ENCODE measurements around the gene PRKN. TPM values are rescaled to one million over a fixed set of nuclear protein-coding genes. Genes with fewer than 3 reads are reported as not detected.
A peak's percentile ranks its signal among the peaks of the same experiment; 100 is the strongest.
"Not testable (repeated sequence)": the region's sequence is repeated elsewhere in the genome, so short reads cannot be mapped to it uniquely, and the experiment has no call there.

PRKN gene
- total RNA-seq, 1 donor from 2014 or later, result 25.5 TPM

DNA sequence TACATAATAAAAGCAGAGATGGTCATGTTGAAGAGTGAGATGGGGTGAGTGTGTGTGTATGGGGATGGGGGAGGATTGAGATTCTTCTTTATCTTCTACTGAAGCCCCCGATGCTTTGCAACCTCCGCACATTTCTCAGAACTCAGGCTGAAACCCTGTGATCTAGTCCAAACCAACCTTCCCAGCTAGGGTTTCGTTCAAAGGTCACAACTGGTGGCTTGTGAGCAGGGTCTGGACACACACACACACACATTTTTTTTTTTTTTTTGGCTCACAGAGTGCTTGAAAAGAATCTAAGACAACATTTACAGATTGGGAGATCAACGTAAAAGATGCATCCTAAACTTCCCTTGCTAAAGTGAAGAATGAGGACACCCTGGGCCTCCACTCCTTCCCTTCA, 1228.7 kb downstream of the PRKN start:
- Histone ChIP-seq H3K4me3 (no peak overlapping the region), H3K36me3 (no peaks in the 10 kb centered on the region), H3K4me1 (no peaks in the 10 kb centered on the region), H3K9me3 (replicated peaks) (no peaks in the 10 kb centered on the region), H3K27ac (replicated peaks) (no peak overlapping the region), H3K27me3 (ENCODE audit: low read depth) (no peaks in the 10 kb centered on the region)
- intact Hi-C loops (cut with micrococcal nuclease), result no loop called here
- TF ChIP-seq, protein P1, sequence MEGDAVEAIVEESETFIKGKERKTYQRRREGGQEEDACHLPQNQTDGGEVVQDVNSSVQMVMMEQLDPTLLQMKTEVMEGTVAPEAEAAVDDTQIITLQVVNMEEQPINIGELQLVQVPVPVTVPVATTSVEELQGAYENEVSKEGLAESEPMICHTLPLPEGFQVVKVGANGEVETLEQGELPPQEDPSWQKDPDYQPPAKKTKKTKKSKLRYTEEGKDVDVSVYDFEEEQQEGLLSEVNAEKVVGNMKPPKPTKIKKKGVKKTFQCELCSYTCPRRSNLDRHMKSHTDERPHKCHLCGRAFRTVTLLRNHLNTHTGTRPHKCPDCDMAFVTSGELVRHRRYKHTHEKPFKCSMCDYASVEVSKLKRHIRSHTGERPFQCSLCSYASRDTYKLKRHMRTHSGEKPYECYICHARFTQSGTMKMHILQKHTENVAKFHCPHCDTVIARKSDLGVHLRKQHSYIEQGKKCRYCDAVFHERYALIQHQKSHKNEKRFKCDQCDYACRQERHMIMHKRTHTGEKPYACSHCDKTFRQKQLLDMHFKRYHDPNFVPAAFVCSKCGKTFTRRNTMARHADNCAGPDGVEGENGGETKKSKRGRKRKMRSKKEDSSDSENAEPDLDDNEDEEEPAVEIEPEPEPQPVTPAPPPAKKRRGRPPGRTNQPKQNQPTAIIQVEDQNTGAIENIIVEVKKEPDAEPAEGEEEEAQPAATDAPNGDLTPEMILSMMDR (IDR thresholded peaks at IDR 0.05; ENCODE audit: borderline replicate concordance), result no peak
- no peak for DNase-seq

DNA sequence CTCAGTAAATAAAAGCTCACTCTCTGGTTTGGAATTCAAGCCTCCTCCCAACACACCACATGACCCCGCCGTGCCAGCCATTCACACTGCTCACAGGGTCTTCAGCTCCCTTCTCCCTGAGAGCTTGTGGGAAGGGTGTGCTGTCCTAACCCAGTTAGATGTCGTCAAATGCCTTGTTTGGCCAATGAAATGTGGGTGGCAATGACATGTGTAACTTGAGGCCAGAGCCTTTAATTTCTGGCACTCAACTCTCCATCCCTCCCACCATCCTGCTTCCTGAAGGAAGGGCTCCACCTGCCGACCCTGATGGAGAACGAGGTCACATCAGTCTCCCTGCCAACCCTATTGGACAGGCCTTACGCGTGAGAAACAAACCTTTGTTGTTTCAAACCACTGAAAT, 1229.2 kb downstream of the PRKN start:
- TF ChIP-seq, protein P1 (IDR thresholded peaks at IDR 0.05; ENCODE audit: borderline replicate concordance), result peak; percentile 56
- Histone ChIP-seq H3K27ac (replicated peaks) (no peak overlapping the region), H3K9me3 (replicated peaks) (no peaks in the 10 kb centered on the region), H3K36me3 (no peaks in the 10 kb centered on the region), H3K4me3 (no peak overlapping the region), H3K4me1 (no peaks in the 10 kb centered on the region), H3K27me3 (ENCODE audit: low read depth) (no peaks in the 10 kb centered on the region)
- DNase-seq, result no peak
- intact Hi-C loops (cut with micrococcal nuclease), result no loop called here

DNA sequence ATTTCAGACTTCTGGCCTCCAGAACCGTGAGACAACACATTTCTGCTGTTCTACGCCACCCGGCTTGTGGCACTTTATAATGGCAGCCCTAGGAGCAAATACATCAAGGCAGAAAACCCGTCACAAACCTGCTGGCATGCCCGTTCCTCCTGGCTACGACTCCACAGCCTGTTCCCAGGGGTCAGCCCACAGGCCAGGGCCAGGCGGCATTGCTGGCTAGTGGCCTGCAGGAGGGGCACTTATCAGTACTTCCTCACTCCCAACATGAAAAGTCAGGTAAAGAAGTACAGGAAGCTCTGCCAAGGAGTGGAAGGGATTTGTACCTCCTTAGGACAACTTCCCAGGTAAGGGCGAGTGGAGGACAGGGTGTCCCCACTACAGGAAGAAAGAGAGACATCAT, 1230.6 kb downstream of the PRKN start:
- no peaks in the 10 kb centered on the region for H3K9me3 ChIP-seq (replicated peaks)
- H3K4me3 ChIP-seq, result no peak overlapping the region
- TF ChIP-seq, protein P1 (IDR thresholded peaks at IDR 0.05; ENCODE audit: borderline replicate concordance), result no peak
- H3K36me3 ChIP-seq, result no peaks in the 10 kb centered on the region
- H3K27ac ChIP-seq (replicated peaks), result no peak overlapping the region
- no peak for DNase-seq
- intact Hi-C loops (cut with micrococcal nuclease), result no loop called here
- H3K4me1 ChIP-seq, result no peaks in the 10 kb centered on the region
- no peaks in the 10 kb centered on the region for H3K27me3 ChIP-seq (ENCODE audit: low read depth)

DNA sequence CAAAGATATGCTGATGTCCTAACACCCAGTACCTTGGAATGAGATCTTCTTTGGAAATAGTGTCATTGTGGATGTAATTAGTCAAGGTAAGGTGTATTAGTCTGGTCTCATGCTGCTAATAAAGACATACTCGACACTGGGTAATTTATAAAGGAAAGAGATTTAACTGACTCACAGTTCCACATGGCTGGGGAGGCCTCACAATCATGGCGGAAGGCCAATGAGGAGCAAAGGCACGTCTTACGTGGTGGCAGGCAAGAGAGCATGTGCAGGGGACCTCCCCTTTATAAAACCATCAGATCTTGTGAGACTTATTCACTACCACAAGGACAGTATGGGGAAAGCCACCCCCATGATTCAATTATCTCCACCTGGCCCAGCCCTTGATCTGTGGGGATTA, 1231.3 kb downstream of the PRKN start:
- H3K9me3 ChIP-seq (replicated peaks); intact Hi-C loops (cut with micrococcal nuclease): not testable (repeated sequence)

DNA sequence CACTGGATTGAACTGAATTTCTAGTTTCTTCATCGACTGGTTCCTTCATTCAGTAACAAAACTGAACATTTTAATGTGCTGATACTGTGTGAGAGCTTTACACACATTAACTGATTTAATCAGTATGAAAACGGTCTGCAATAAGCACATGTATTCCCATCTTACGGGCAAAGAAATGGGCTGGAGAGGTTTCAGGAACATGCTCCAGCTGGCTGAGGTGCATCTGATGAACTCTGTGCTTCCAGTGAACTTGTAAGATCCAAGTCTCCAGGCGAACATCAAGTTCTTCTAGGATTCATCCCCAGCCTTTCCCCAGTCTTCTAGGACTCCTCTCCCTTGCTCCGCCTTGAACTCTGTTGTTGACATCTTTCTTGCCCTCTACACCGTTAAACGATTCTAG, 1233.0 kb downstream of the PRKN start:
- no peak for DNase-seq
- H3K4me1 ChIP-seq, result no peaks in the 10 kb centered on the region
- H3K36me3 ChIP-seq, result no peaks in the 10 kb centered on the region
- TF ChIP-seq, protein P1 (IDR thresholded peaks at IDR 0.05; ENCODE audit: borderline replicate concordance), result no peak
- intact Hi-C loops (cut with micrococcal nuclease), result no loop called here
- H3K9me3 ChIP-seq (replicated peaks), result no peaks in the 10 kb centered on the region
- no peaks in the 10 kb centered on the region for H3K27me3 ChIP-seq (ENCODE audit: low read depth)
- no peak overlapping the region for H3K27ac ChIP-seq (replicated peaks)
- H3K4me3 ChIP-seq, result no peak overlapping the region

More for the DNA sequence above, 1231.3 kb downstream of the PRKN start:
- H3K4me3 ChIP-seq; H3K27me3 ChIP-seq (ENCODE audit: low read depth); H3K36me3 ChIP-seq; H3K27ac ChIP-seq (replicated peaks); DNase-seq; H3K4me1 ChIP-seq: not testable (repeated sequence)

DNA sequence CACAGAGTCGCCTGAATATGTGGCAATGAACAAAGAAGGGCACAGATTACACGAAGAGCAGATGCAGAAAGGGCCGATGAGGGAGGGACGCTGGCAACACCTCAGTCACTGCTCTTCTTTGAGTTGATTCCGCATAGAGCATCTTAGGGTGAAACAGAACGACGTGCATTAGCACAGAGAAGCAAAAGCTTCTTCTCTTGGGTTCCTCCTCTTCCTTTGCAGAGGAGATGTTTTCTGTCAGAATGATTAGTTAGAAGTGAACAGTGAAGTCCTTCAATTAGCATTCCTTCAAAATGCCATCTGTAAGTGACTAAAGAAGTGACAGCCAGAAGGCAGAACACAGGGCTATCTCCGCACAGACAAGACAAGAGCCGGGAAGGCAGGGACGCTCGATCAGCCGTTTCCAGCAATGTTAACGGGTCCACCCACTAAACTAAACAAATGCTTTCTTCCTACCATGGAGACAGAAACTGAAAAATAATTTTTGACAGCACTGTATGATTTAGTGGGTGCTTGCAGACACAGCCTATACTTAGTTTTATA, 1233.9 kb downstream of the PRKN start:
- H3K9me3 ChIP-seq (replicated peaks), result no peaks in the 10 kb centered on the region
- DNase-seq, result no peak
- no peak overlapping the region for H3K27ac ChIP-seq (replicated peaks)
- no peaks in the 10 kb centered on the region for H3K27me3 ChIP-seq (ENCODE audit: low read depth)
- TF ChIP-seq, protein P1 (IDR thresholded peaks at IDR 0.05; ENCODE audit: borderline replicate concordance), result no peak
- H3K36me3 ChIP-seq, result no peaks in the 10 kb centered on the region
- intact Hi-C loops (cut with micrococcal nuclease), result no loop called here
- no peak overlapping the region for H3K4me3 ChIP-seq
- no peaks in the 10 kb centered on the region for H3K4me1 ChIP-seq
